ENCODE results near the gene ZMIZ1.

Gene ZMIZ1

GRCh38 chr10:79021331-79021907 lies 47.3 kb upstream of the ZMIZ1 start:
- Histone ChIP-seq H3K4me3 (ENCODE audit: low read depth, low read length) (no peak overlapping the region), H3K27ac (ENCODE audit: extremely low read depth, low read depth, low read length) (no peak overlapping the region), H3K9me3 (ENCODE audit: control insufficient read depth, insufficient read depth, low read depth, low read length) (no peaks in the 10 kb centered on the region), H3K4me1 (ENCODE audit: control insufficient read depth, insufficient read depth, low read length) (no peaks in the 10 kb centered on the region), H3K36me3 (ENCODE audit: control insufficient read depth in 2 of 2, insufficient read depth in 1 of 2, low read length in 2 of 2) (no peaks in the 10 kb centered on the region)
- TF ChIP-seq ZNF596 (tag by site-specific recombination; IDR thresholded peaks at IDR 0.05) = no peak
- TF ChIP-seq ZNF791 (tag by site-specific recombination; IDR thresholded peaks at IDR 0.05) = no peak
- TF ChIP-seq ZNF548 (tag by site-specific recombination; IDR thresholded peaks at IDR 0.05) = no peak
- no peak for TF ChIP-seq ZFP3 (tag by site-specific recombination; IDR thresholded peaks at IDR 0.05; ENCODE audit: low read depth)
- ChIA-PET POLR2A (no interaction called here), CTCF (no interaction called here)

GRCh38 chr10:79021948-79022499 lies 46.7 kb upstream of the ZMIZ1 start:
- ChIA-PET CTCF (no interaction called here), POLR2A (no interaction called here)
- Histone ChIP-seq H3K4me1 (ENCODE audit: control insufficient read depth, insufficient read depth, low read length) (no peaks in the 10 kb centered on the region), H3K9me3 (ENCODE audit: control insufficient read depth, insufficient read depth, low read depth, low read length) (no peaks in the 10 kb centered on the region), H3K36me3 (ENCODE audit: control insufficient read depth in 2 of 2, insufficient read depth in 1 of 2, low read length in 2 of 2) (no peaks in the 10 kb centered on the region), H3K4me3 (ENCODE audit: low read depth, low read length) (no peak overlapping the region), H3K27ac (ENCODE audit: extremely low read depth, low read depth, low read length) (no peak overlapping the region)
- no peak for TF ChIP-seq ZNF266 (tag by site-specific recombination; IDR thresholded peaks at IDR 0.05; ENCODE audit: low read depth)
- TF ChIP-seq ZNF521 (tag by site-specific recombination; IDR thresholded peaks at IDR 0.05) = no peak
- TF ChIP-seq FEZF1 (tag by site-specific recombination; IDR thresholded peaks at IDR 0.05) = no peak
- TF ChIP-seq ZNF133 (tag by site-specific recombination; IDR thresholded peaks at IDR 0.05) = no peak
- no peak for TF ChIP-seq PRDM6 (tag by site-specific recombination; IDR thresholded peaks at IDR 0.05)
- TF ChIP-seq SP7 (tag by site-specific recombination; IDR thresholded peaks at IDR 0.05) = no peak
- no peak for TF ChIP-seq ZNF341 (tag by site-specific recombination; IDR thresholded peaks at IDR 0.05; ENCODE audit: low read depth)
- TF ChIP-seq ZNF23 (tag by site-specific recombination; IDR thresholded peaks at IDR 0.05; ENCODE audit: borderline replicate concordance) = no peak
- no peak for TF ChIP-seq ZNF791 (tag by site-specific recombination; IDR thresholded peaks at IDR 0.05)
- no peak for TF ChIP-seq ZNF654 (tag by site-specific recombination; IDR thresholded peaks at IDR 0.05; ENCODE audit: low read depth)
- no peak for TF ChIP-seq ELK4 (IDR thresholded peaks at IDR 0.05; ENCODE audit: borderline replicate concordance, low read depth, low read length)
- TF ChIP-seq YY2 (tag by site-specific recombination; IDR thresholded peaks at IDR 0.05) = no peak
- TF ChIP-seq ZNF555 (tag by site-specific recombination; conservative IDR thresholded peaks at IDR 0.05) = no peak
- TF ChIP-seq ZFP69B (tag by site-specific recombination; IDR thresholded peaks at IDR 0.05) = no peak
- TF ChIP-seq ZNF248 (tag by site-specific recombination; IDR thresholded peaks at IDR 0.05) = no peak
- TF ChIP-seq PRDM4 (tag by site-specific recombination; IDR thresholded peaks at IDR 0.05) = no peak
- TF ChIP-seq ZSCAN4 (tag by site-specific recombination; IDR thresholded peaks at IDR 0.05) = no peak
- TF ChIP-seq ZBTB7A (tag by site-specific recombination; IDR thresholded peaks at IDR 0.05; ENCODE audit: low read depth) = no peak
- no peak for TF ChIP-seq REST (tag by site-specific recombination; IDR thresholded peaks at IDR 0.05)
- TF ChIP-seq ZNF560 (tag by site-specific recombination; IDR thresholded peaks at IDR 0.05; ENCODE audit: borderline replicate concordance) = no peak

All from HEK293 (cell line).